Smooth muscle cell (in vitro differentiated cells): Measurements from ENCODE around the gene FAM217B. TPM values are rescaled to one million over a fixed set of nuclear protein-coding genes. Genes with fewer than 3 reads are reported as not detected.

ENCODE experiments used
- DNase-seq: peaks from one replicate; lab custom pipeline; 2025; ENCODE audit not compliant: unreplicated experiment; lab: John Stamatoyannopoulos, UW
- H2AFZ ChIP-seq: fragments of 200-600 bp; sonication (generic); 2 replicates; pipeline ENCODE4 v1.6.0; 2016; ENCODE audit warnings: antibody characterized with exemption, low read depth, mild to moderate bottlenecking
- H3F3A ChIP-seq: fragments of 200-600 bp; sonication (generic); 2 replicates; pipeline ENCODE4 v1.6.0; 2017; ENCODE audit warnings: antibody characterized with exemption, low read depth
- H3K27ac ChIP-seq: fragments of 200-600 bp; sonication (generic); 2 replicates; pipeline ENCODE4 v1.5.1; 2016; ENCODE audit warnings: low read depth, mild to moderate bottlenecking
- H3K27me3 ChIP-seq: fragments of 200-600 bp; sonication (generic); 2 replicates; pipeline ENCODE4 v1.6.1; 2016; ENCODE audit warnings: low read depth, mild to moderate bottlenecking
- H3K36me3 ChIP-seq: fragments of 200-600 bp; sonication (generic); 2 replicates; pipeline ENCODE4 v1.5.1; 2016; ENCODE audit warnings: low read depth
- H3K4me1 ChIP-seq: fragments of 200-600 bp; sonication (generic); 2 replicates; pipeline ENCODE4 v1.5.1; 2016; ENCODE audit warnings: low read depth
- H3K4me2 ChIP-seq: fragments of 200-600 bp; sonication (generic); 2 replicates; pipeline ENCODE4 v1.6.0; 2016; ENCODE audit warnings: mild to moderate bottlenecking
- H3K4me3 ChIP-seq: fragments of 200-600 bp; sonication (generic); 2 replicates; pipeline ENCODE4 v1.5.1; 2016; ENCODE audit warnings: mild to moderate bottlenecking
- H3K79me2 ChIP-seq: fragments of 200-600 bp; sonication (generic); 2 replicates; pipeline ENCODE4 v1.6.0; 2016; ENCODE audit warnings: low read depth, mild to moderate bottlenecking
- H3K9ac ChIP-seq: fragments of 200-600 bp; sonication (generic); 2 replicates; pipeline ENCODE4 v1.6.0; 2016; ENCODE audit warnings: low read depth
- H3K9me3 ChIP-seq: fragments of 200-600 bp; sonication (generic); replicated peaks from 2 replicates; pipeline ENCODE4 v1.5.1; 2016; ENCODE audit warnings: low read depth
- H4K20me1 ChIP-seq: fragments of 200-600 bp; sonication (generic); 2 replicates; pipeline ENCODE4 v1.6.0; 2016; ENCODE audit warnings: low read depth
- WGBS: methylation state at CpG from one replicate; pipeline ENCODE4 v1.1.7; 2016; ENCODE audit warnings: low lambda C conversion rate; 5-methylcytosine and 5-hydroxymethylcytosine counted together
- polyA plus RNA-seq: library from polyadenylated mRNA; unstranded; fragments of >200 nt; fragmentation: Nextera tagmentation; extraction: Ambion mirVana; gene quantifications from 2 replicates; pipeline ENCODE4 v1.2.1, GENCODE V29; 2016
- total RNA-seq: library from RNA; depleted of rRNA; stranded (reverse); fragments of >200 nt; gene quantifications from 2 replicates; pipeline ENCODE4 v1.2.3, GENCODE V29; 2014
- TF ChIP-seq, protein P1 (sequence below): fragments of 200-600 bp; sonication (generic); IDR thresholded peaks from 2 replicates; pipeline ENCODE4 v1.5.1; 2017; ENCODE audit warnings: borderline replicate concordance, mild to moderate bottlenecking, antibody characterized with exemption; ENCODE audit not compliant: insufficient read depth, poor library complexity, severe bottlenecking

The FAM217B gene, protein sequence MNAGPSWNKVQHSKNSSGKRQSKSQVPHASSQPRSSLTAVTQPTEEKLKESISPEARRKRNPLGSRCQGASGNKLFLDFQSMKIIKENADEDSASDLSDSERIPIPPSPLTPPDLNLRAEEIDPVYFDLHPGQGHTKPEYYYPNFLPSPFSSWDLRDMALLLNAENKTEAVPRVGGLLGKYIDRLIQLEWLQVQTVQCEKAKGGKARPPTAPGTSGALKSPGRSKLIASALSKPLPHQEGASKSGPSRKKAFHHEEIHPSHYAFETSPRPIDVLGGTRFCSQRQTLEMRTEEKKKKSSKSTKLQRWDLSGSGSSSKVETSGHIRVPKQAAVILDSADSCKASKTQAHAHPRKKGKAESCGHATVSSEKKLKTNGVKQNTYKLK
- total RNA-seq: 6.4 and 7.7 TPM in 2 replicates
- 14.2 and 14.8 TPM in 2 replicates for polyA plus RNA-seq

DNA sequence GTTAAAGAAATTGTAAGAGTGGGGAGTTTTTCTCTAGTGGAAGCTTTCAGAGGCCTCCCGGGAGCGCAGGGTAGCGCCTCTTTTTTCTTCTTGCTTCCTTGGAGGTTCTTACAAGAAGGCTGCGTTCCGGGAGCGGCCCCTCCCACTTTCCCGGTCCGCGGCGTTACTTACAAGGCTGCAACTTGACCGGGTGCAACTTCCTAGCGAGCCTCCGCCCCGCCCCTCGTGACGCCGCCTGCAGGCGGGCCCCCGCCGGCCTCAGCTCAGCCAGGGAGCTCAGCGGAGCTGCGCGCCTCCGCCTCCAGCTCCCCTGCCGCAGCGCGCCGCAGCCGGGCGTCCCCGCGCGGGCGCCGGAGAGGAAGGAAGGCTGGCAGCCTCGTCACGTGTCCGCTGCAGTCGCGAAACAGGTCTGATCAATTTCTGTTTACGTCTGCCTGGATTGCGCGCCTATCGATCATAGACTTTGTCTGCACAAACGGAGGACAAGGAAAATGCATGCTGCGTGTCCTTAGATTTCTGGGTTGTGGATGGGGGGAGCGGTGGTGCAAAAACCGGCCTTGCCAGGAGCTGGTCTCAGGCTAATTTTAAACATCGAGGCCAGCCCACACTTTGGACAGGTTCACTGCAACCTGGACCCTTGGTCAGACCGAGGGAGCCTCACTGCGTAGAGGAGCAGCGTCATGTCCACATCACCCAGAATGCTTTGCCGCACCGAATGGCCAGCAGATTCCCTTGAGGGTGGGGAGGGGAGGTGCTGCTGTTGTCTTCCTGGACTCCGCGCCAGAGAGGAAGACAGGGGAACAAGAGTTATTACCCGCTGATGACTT lies at the start of gene FAM217B, which contains the start of gene PPP1R3D:
FAM217B (plus strand) TSS at position 261 of the 827 bp plus-strand sequence. CDS start 3,555 bp downstream, outside the sequence.
PPP1R3D (minus strand) TSS at position 177 of the 827 bp plus-strand sequence. CDS start 374 bp downstream, outside the sequence.
- H3K79me2 ChIP-seq: peaks cover 13% of the 10 kb centered on the region
- no peaks in the 10 kb centered on the region for H3K9me3 ChIP-seq
- peak within 1 kb of the TSS; percentile 88 for H3K9ac ChIP-seq
- DNase-seq: peak; percentile 85
- peaks cover 8% of the 10 kb centered on the region for H3K4me1 ChIP-seq
- peak within 1 kb of the TSS; percentile 99 for H2AFZ ChIP-seq
- H3K4me3 ChIP-seq: peak within 1 kb of the TSS; percentile 72
- peak within 1 kb of the TSS; percentile 92 for H3K4me2 ChIP-seq
- H3K27ac ChIP-seq: peak within 1 kb of the TSS; percentile 91
- H4K20me1 ChIP-seq: peaks cover 21% of the 10 kb centered on the region
- TF ChIP-seq, protein P1, sequence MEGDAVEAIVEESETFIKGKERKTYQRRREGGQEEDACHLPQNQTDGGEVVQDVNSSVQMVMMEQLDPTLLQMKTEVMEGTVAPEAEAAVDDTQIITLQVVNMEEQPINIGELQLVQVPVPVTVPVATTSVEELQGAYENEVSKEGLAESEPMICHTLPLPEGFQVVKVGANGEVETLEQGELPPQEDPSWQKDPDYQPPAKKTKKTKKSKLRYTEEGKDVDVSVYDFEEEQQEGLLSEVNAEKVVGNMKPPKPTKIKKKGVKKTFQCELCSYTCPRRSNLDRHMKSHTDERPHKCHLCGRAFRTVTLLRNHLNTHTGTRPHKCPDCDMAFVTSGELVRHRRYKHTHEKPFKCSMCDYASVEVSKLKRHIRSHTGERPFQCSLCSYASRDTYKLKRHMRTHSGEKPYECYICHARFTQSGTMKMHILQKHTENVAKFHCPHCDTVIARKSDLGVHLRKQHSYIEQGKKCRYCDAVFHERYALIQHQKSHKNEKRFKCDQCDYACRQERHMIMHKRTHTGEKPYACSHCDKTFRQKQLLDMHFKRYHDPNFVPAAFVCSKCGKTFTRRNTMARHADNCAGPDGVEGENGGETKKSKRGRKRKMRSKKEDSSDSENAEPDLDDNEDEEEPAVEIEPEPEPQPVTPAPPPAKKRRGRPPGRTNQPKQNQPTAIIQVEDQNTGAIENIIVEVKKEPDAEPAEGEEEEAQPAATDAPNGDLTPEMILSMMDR: peak; percentile 13
- WGBS: under 1% methylated on average over 56 of the region's 57 CpGs
- peaks cover 4% of the 10 kb centered on the region for H3F3A ChIP-seq
- H3K36me3 ChIP-seq: no peaks in the 10 kb centered on the region
- H3K27me3 ChIP-seq: no peaks in the 10 kb centered on the region

DNA sequence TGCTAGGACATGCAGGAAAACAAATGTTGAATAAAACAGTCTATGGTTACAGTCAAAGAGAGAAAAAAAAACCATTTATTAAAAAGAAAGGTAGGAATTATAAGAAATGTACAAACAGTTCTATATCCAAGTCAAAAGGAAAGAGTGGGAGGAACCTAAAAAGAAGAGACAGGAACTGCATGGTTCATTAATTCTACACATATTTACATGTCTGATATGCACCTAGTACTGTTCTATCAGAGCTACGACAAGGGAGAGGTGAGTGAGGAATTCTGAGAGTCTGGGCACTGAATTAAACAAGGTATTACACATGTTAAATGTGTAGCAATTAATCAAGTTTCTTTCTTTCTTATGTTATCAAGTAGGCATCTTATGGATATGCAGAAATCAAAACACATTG lies 48.6 kb upstream of the FAM217B start:
- no peaks in the 10 kb centered on the region for H3K4me1 ChIP-seq

DNA sequence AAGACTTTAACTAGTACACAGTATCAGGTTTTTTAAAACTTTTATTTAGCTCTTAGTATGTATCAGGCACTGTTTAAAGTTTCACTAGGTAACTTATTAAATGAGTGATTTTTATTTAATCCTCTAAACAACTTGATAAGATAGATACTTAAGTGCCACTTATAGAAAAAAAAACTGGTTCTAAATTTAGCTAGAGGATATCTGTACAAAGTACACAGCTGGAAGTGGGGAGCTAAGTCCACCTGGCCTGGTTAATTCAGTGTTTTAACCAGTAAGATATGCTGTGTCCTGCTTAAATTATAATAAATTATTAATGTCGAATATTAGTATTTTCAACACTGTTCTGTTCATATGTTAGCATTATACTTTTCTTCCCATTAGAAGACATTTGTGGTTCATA lies 44.3 kb upstream of the FAM217B start:
- Histone ChIP-seq H3K27me3 (peaks cover 6% of the 10 kb centered on the region), H2AFZ (no peak overlapping the region), H3K79me2 (no peaks in the 10 kb centered on the region), H3K4me2 (no peak overlapping the region), H4K20me1 (no peaks in the 10 kb centered on the region), H3K9ac (no peak overlapping the region), H3K27ac (no peak overlapping the region), H3K36me3 (no peaks in the 10 kb centered on the region), H3F3A (no peaks in the 10 kb centered on the region), H3K4me1 (no peaks in the 10 kb centered on the region), H3K9me3 (no peaks in the 10 kb centered on the region), H3K4me3 (no peak overlapping the region)
- WGBS: 76% methylated on average over 1 of the region's 1 CpG
- no peak for DNase-seq
- TF ChIP-seq, protein P1: no peak

More for the DNA sequence above, 48.6 kb upstream of the FAM217B start:
- peaks cover 6% of the 10 kb centered on the region for H3K27me3 ChIP-seq
- H3K9ac ChIP-seq: no peak overlapping the region
- H3K27ac ChIP-seq: no peak overlapping the region
- no peak for DNase-seq
- H3K79me2 ChIP-seq: no peaks in the 10 kb centered on the region
- no peaks in the 10 kb centered on the region for H4K20me1 ChIP-seq
- no peak overlapping the region for H3K4me3 ChIP-seq
- H3K36me3 ChIP-seq: no peaks in the 10 kb centered on the region
- TF ChIP-seq, protein P1: no peak
- H2AFZ ChIP-seq: no peak overlapping the region
- 82% methylated on average over 1 of the region's 1 CpG for WGBS
- H3F3A ChIP-seq: no peaks in the 10 kb centered on the region
- no peaks in the 10 kb centered on the region for H3K9me3 ChIP-seq
- no peak overlapping the region for H3K4me2 ChIP-seq
